GM12878 (cell line): ENCODE results near the gene C20orf96. TPM values are rescaled to one million over a fixed set of nuclear protein-coding genes. Genes with fewer than 3 reads are reported as not detected.

Experiments
- ATAC-seq: fragments of 200-7000 bp; cut with Tn5 transposase; 3 replicates; pipeline ENCODE4 v1.9.1; 2020; ENCODE audit warnings: mild to moderate bottlenecking, moderate library complexity
- BruUV-seq: library from RNA; stranded (reverse); fragments of 400-500 nt; replicated peaks from 2 replicates; lab custom pipeline; 2021; lab: Mats Ljungman, UMichigan
- CTCF ChIA-PET: fragments of 300-600 bp; sonication (Branson Sonifier 250); formaldehyde crosslinking; extraction: SDS; loops from one replicate; lab custom pipeline; 2021; ENCODE audit warnings: inconsistent platforms; lab: Yijun Ruan, JAX
- POLR2A ChIA-PET: fragments of 350-600 bp; formaldehyde crosslinking; extraction: SDS; loops from one replicate; lab custom pipeline; 2021; ENCODE audit warnings: inconsistent platforms; lab: Charles Lee
- RAD21 ChIA-PET: fragments of 300-600 bp; sonication (Branson Sonifier 250); formaldehyde crosslinking; loops from one replicate; lab custom pipeline; 2023; ENCODE audit warnings: antibody characterized with exemption; ENCODE audit not compliant: unreplicated experiment; lab: Charles Lee
- SMC1A ChIA-PET: fragments of 300-600 bp; sonication (Branson Sonifier 250); formaldehyde crosslinking; loops from one replicate; lab custom pipeline; 2023; ENCODE audit not compliant: unreplicated experiment, uncharacterized antibody; lab: Charles Lee
- DNase-seq: peaks from one replicate; pipeline ENCODE4 v3.0.0-alpha.2; 2011; ENCODE audit warnings: low read depth, low spot score
- FAIRE-seq: peaks from 3 replicates; lab custom pipeline; 2011; peaks lifted over from hg19 to GRCh38; lab: Jason Lieb, UNC
- H2AFZ ChIP-seq: 2 replicates; pipeline ENCODE4 v1.6.0; 2011; ENCODE audit warnings: low read depth, low read length, control low read depth; ENCODE audit not compliant: control insufficient read depth
- H3K27ac ChIP-seq: 2 replicates; pipeline ENCODE4 v1.5.1; 2011; ENCODE audit warnings: control low read depth; ENCODE audit not compliant: control insufficient read depth, insufficient read depth
- H3K27me3 ChIP-seq, 2 experiments: replicated peaks in 1 of 2; 2 replicates each; pipeline versions ENCODE4 v1.6.0 to v1.6.1; 2011; ENCODE audit warnings: low read length in 1 of 2; ENCODE audit not compliant: control insufficient read depth in 2 of 2, insufficient read depth in 2 of 2
- H3K36me3 ChIP-seq, 2 experiments: 2 replicates each; pipeline ENCODE4 v1.5.1; 2011; ENCODE audit warnings: low read length in 1 of 2; ENCODE audit not compliant: control insufficient read depth in 2 of 2, insufficient read depth in 2 of 2
- H3K4me1 ChIP-seq: 2 replicates; pipeline ENCODE4 v1.6.1; 2011; ENCODE audit warnings: mild to moderate bottlenecking, low read length, moderate library complexity, mixed read lengths; ENCODE audit not compliant: control insufficient read depth, insufficient read depth
- H3K4me2 ChIP-seq: 2 replicates; pipeline ENCODE4 v1.6.0; 2011; ENCODE audit warnings: control low read depth; ENCODE audit not compliant: control insufficient read depth, insufficient read depth
- H3K4me3 ChIP-seq: fragments of 200-600 bp; sonication (generic); 2 replicates; pipeline ENCODE4 v1.5.1; 2016
- H3K79me2 ChIP-seq: 2 replicates; pipeline ENCODE4 v1.6.0; 2011; ENCODE audit warnings: low read length; ENCODE audit not compliant: control insufficient read depth, insufficient read depth
- H3K9ac ChIP-seq: 2 replicates; pipeline ENCODE4 v1.8.0; 2011; ENCODE audit warnings: low read length, control low read depth, mixed read lengths; ENCODE audit not compliant: control insufficient read depth, insufficient read depth
- H3K9me3 ChIP-seq: replicated peaks from 3 replicates; pipeline ENCODE4 v1.5.1; 2011; ENCODE audit warnings: mild to moderate bottlenecking, low read length; ENCODE audit not compliant: control insufficient read depth, insufficient read depth
- H4K20me1 ChIP-seq: 2 replicates; pipeline ENCODE4 v1.6.0; 2011; ENCODE audit not compliant: control insufficient read depth, insufficient read depth
- ASH2L ChIP-seq: fragments of 300-600, 200-600 bp; sonication (generic); IDR thresholded peaks from 2 replicates; pipeline ENCODE4 v1.6.1; 2017; ENCODE audit warnings: low read depth, mild to moderate bottlenecking, borderline replicate concordance
- BACH1 ChIP-seq: fragments of 450-650 bp; IDR thresholded peaks from 2 replicates; pipeline ENCODE4 v1.6.1; 2017; ENCODE audit warnings: mild to moderate bottlenecking, borderline replicate concordance
- BCL11A ChIP-seq: IDR thresholded peaks from 2 replicates; pipeline ENCODE4 v1.6.1; 2011; ENCODE audit warnings: low read depth, low read length
- MXI1 ChIP-seq: fragments of 150-350 bp; IDR thresholded peaks from 2 replicates; pipeline ENCODE4 v1.6.1; 2011; ENCODE audit warnings: low read depth, mild to moderate bottlenecking, inconsistent platforms, low read length, improper control_type of control experiment
- RUNX3 ChIP-seq: IDR thresholded peaks from 2 replicates; pipeline ENCODE4 v1.6.1; 2012; ENCODE audit warnings: low read length, inconsistent platforms
- STAT1 ChIP-seq: fragments of 450-650 bp; conservative IDR thresholded peaks from 2 replicates; pipeline ENCODE4 v1.6.1; 2014; ENCODE audit warnings: antibody characterized with exemption, mild to moderate bottlenecking
- WGBS: methylation state at CpG from one replicate; pipeline ENCODE4 v1.1.6; 2016; ENCODE audit warnings: low lambda C conversion rate; ENCODE audit not compliant: insufficient replicate concordance, insufficient coverage; ENCODE audit errors: missing lambda C conversion rate; 5-methylcytosine and 5-hydroxymethylcytosine counted together
- in situ Hi-C: fragments of 300-500 bp; cut with MboI; formaldehyde crosslinking; loops from 9 replicates; pipeline ENCODE4 v1.14.3; 2018; ENCODE audit warnings: mixed read lengths
- intact Hi-C: fragments of 100-400 bp; cut with micrococcal nuclease; formaldehyde crosslinking; loops from one replicate; pipeline ENCODE4 v1.14.2; 2022; ENCODE audit not compliant: unreplicated experiment
- polyA plus RNA-seq, 11 experiments: library from polyadenylated mRNA; depleted of rRNA in 4 of 11; unstranded in 6 of 11; stranded (reverse) in 5 of 11; fragments of >200 nt; fragmentation: Nextera tagmentation in 4 of 11; fragmentation: Illumina TruSeq in 1 of 11; extraction: Ambion mirVana in 4 of 11; extraction: Trizol in 1 of 11; gene quantifications; 1 replicate in 1 of 11; 2 replicates in 10 of 11; pipeline versions ENCODE4 v1.2.1 to v1.2.3, GENCODE V29; 2011 to 2016; ENCODE audit warnings: inconsistent platforms in 2 of 11, missing spikeins in 2 of 11, low read depth in 1 of 11
- total RNA-seq, 4 experiments: library from RNA; depleted of rRNA in 3 of 4; stranded (reverse); fragments of >200 nt in 3 of 4; fragmentation: Illumina TruSeq in 1 of 4; extraction: Trizol in 1 of 4; gene quantifications; 2 replicates each; pipeline versions ENCODE4 v1.2.1 to v1.2.3, GENCODE V29; 2013 to 2021

The C20orf96 gene
- total and polyA plus RNA-seq, 10 of the 15 experiments (the other 5 are each of a cell fraction or from before 2014, with no cell fraction given), result 1.4 to 8.6 (median 5.9) TPM

DNA sequence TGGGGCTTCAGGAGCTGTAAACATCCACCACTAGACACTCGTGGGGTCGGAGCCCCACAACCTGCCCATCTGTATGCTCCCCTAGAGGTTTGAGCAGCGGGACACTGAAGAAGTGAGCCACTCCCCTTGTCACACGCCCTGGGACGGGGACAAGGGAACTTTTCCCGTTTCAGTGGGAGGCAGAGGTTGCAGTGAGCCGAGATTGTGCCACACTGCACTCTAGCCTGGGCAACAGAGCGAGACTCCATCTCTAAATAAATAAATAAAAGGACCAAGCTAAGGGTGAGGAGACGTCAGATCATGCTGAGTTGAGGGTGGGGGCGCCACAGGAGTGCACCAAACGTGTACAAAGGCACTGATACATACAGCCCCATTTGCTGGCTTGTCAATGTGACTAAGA is 15.2 kb upstream of the C20orf96 start:
- intact Hi-C loops (no loop called here), in situ Hi-C loops (no loop called here)
- Histone ChIP-seq H3K9ac (no peak overlapping the region), H3K36me3 (no peaks in the 10 kb centered on the region; a peak in 1 of 4 replicates), H3K27ac (no peak overlapping the region), H3K79me2 (peaks cover 5% of the 10 kb centered on the region), H3K27me3 (no peaks in the 10 kb centered on the region), H3K9me3 (no peaks in the 10 kb centered on the region), H3K4me3 (no peak overlapping the region), H2AFZ (no peak overlapping the region), H3K4me1 (peaks cover 17% of the 10 kb centered on the region), H3K4me2 (no peak overlapping the region), H4K20me1 (no peaks in the 10 kb centered on the region; the same call in 1 of the 2 replicates)
- ChIA-PET RAD21 (no interaction called here), SMC1A (no interaction called here), POLR2A (no interaction called here), CTCF (no interaction called here)
- BruUV-seq, result no TSS peak
- DNase-seq (no peak), ATAC-seq (no peak), FAIRE-seq (no peak)
- no peak for TF ChIP-seq BACH1
- no peak for TF ChIP-seq BCL11A
- TF ChIP-seq ASH2L, result no peak
- WGBS, result 41% methylated on average over 11 of the region's 11 CpGs

DNA sequence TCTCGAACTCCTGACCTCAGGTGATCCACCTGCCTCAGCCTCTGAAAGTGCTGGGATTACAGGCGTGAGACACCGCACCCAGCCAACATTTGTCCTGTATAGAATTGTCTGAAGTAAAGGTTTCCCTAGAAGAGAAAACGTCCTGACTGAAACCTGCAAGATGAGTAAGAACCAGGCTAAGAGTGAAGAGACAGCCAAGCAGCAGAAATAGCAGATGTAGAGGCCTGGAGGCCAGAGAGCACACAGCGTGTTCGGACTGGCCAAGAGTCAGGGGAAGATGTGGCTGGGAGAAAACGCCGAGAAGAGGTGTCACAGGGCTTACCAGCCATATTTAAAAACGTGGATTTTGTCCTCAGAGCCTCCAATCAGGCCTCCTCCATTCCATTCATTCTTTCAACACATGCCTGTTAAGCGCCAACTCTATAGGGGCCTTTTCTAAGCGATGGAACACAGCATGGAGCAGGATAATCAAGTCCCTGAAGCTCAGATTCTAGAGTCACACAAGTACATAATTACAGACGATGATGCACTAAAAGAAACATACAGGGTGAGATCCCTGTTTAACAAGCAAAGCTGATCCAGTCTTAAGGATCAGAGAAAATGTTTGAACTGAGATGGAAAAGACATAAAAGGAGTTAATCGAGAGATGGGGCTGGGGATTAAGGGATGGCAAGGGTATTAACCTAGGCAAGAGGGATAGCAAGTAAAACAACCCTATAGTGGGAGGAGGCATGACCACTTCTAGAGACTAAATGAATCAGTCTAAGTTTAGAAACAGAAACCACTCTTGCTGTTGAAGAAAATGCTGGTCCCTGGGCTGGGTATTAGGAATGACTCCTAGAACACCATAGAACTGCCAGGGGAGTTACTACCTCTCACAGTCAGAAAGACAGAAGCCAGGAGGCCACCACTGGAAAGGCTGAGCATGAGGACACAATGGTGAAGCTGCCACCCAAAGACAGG is 11.6 kb upstream of the C20orf96 start:
- no peak overlapping the region for H3K27ac ChIP-seq
- in situ Hi-C loops, result no loop called here
- BruUV-seq, result no TSS peak
- 85% methylated on average over 13 of the region's 13 CpGs for WGBS
- SMC1A ChIA-PET, result interaction anchor here (1.9 kb wide), 1 partner anchor 23 kb away, joined by 6 read pairs; the partner anchor contains the start of gene SOX12
- TF ChIP-seq STAT1, result no peak
- peak; percentile 12; the same call in 1 of the 2 replicates for TF ChIP-seq RUNX3
- no peak for TF ChIP-seq MXI1
- TF ChIP-seq, all 136 proteins: peak for 1
- no peaks in the 10 kb centered on the region; a peak in 2 of 4 replicates for H3K36me3 ChIP-seq
- no peaks in the 10 kb centered on the region for H3K27me3 ChIP-seq
- peaks cover 39% of the 10 kb centered on the region for H3K79me2 ChIP-seq
- H3K9me3 ChIP-seq, result no peaks in the 10 kb centered on the region; the same call in 2 of the 3 replicates
- no peak for DNase-seq
- CTCF ChIA-PET, result interaction anchor here (2.5 to 3.2 kb wide), 2 partner anchors 8 to 28 kb away, joined by 7 to 14 read pairs; no protein-coding TSS in a partner anchor
- intact Hi-C loops, result no loop called here
- H2AFZ ChIP-seq, result no peak overlapping the region
- no peak for ATAC-seq
- no peak overlapping the region for H3K9ac ChIP-seq
- peaks cover 4% of the 10 kb centered on the region for H4K20me1 ChIP-seq
- no peak overlapping the region; the same call in 1 of the 2 replicates for H3K4me2 ChIP-seq
- no peak for FAIRE-seq
- RAD21 ChIA-PET, result interaction anchor here (1.3 kb wide), 1 partner anchor 23 kb away, joined by 3 read pairs; the partner anchor contains the start of gene SOX12
- POLR2A ChIA-PET, result no interaction called here
- H3K4me1 ChIP-seq, result peaks cover 27% of the 10 kb centered on the region
- no peak overlapping the region for H3K4me3 ChIP-seq
